ENCODE measurements around the gene PIGQ. TPM values are rescaled to one million over a fixed set of nuclear protein-coding genes. Genes with fewer than 3 reads are reported as not detected.

Gene PIGQ
- total RNA-seq, 1 experiment from 2014 or later: 16.7 TPM

GRCh38 chr16:533391-534123 lies 36.2 kb upstream of the PIGQ start:
- DNase-seq (ENCODE audit: extremely low read depth, low read depth): no peak

GRCh38 chr16:534135-534534 lies 35.6 kb upstream of the PIGQ start:
- DNase-seq (ENCODE audit: extremely low read depth, low read depth): no peak

DNA sequence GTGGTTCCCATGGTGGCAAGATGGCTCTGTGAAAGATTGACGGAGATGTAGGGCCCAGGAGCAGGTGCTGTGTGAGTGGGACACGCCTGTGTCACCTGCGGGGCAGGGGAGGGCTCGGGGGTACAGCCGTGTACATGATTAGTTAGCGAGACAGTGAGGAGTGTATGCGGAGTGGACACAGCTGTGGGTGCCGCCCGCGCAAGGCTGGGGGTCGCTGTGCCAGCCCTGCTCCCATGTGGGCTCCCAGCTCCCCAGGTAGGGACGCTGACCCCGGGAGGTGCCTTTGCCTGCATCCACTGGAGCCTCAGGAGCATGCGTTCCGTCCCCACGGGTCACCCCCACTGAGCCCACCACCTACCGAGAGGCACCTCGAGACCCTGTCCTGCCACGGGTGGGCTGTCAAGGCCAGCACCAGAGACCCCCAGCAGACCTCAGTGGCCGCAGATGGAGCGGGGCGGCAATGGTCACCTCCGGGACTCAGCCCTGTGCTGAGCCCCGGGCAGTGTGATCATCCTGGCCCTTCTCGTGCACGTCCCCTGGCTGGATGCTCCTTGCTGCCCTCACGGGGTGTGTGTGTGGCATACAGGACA lies 34.8 kb upstream of the PIGQ start:
- DNase-seq (ENCODE audit: extremely low read depth, low read depth): peak; percentile 49

DNA sequence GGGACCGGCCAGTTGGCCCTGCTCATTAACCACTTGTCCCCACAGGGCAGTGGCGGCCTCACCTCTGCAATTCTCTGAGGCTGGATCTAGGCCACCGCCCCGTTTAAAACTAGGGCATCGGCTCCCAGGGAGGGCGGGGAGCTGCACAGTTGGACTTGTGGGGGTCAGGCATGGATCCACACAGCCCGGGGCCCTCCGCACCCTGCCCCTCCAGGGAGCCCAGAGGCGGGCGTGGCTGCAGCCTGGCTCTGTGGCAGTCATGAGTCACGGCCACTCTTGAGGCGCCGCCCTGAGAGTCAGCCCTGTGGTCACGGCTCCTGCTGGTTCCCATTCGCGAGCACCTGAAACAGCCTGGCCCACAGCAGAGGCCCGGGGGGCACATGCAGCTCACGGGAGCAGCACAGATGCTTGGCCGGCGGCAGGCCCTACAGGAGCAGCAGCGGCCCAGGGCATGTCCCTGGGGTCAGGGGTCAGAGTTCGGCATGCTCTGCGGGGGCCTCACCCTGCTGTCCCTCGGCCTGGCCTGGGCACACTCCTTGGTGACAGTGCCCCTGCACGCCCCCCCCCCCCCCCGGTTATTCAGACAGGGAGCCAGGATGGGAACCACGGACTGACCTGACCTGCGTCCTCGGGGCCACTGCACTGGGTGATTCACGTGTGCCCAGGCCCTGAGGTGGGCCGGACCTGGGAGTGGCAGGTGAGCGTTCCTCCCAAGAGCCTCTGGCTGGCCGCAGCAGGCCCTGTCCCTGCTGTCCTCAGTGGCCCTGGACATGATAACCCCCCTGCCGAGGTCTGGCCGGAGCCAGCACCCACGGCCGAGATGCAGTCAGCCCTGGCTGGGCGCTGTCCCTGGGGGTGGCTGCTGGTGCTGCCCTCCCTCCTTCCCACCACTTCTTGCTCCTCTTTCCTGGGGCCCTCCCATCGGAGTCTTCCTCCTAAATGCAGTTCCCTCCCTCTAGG lies 34.0 kb upstream of the PIGQ start:
- DNase-seq (ENCODE audit: extremely low read depth, low read depth): peak; percentile 79

DNA sequence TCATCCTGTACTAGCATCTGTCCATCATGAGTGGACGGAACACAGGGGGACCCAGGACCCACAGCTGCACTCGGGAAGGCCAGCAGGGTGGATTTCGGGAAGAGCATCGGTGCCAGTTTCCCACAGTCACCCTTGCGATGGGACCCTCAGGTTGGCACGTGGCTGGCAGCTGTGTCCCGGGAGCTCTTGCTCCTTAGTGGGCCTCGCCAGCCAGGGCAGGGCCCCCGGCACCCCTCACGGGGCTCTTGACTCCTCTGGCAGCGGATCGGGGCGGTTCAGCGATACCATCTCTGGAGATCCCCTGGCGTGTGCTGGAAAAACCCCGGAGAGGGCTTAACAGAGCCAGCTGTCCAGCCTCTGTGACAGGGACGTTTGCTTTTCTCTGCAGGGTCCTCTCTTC lies 33.0 kb upstream of the PIGQ start:
- DNase-seq (ENCODE audit: extremely low read depth, low read depth): no peak

DNA sequence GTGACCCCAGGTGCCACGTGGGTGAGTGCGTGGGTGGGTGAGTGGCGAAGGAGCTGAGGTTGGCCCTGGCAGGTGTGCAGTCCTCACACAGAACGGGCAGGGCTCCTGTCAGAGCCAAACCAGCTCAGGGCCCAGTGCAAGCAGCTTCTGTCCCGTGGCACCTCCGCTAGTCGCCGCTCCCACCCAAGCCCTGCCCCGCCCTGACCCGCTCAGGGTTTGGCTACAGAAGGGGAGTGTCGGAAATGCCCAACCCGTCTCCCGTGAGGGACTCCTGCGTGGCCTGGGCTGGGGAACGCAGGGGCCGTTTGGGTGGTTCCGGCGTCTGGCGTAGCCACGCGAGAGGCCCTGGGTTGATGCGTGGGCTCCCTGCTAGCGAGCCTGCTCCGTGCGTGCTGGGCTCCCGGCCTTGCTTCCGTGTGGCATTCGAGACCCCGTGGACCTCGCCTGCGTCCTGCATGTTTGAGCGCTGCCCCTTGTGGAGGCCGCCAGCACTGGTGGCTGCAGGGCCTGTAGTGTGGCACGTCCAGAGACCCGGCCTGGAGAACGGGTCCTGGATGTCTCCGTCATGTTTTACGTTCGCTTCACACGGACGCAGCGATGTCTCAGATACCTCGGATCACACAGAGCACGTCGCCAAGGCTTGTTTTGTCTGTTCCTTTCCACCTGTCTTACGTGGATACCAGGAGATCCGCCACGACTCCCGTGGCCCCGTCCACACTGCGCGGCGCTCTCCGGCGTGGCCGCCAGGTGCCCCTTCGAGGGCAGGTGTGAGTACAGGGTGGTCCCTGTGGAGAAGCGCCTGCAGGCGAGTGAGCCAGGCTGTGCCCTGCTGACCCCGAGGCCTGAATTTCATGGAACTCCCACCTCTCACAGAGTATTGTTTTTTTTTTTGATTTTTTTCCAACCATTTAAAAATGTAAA lies 32.1 kb upstream of the PIGQ start:
- no peak for DNase-seq (ENCODE audit: extremely low read depth, low read depth)

GRCh38 chr16:539901-540530 lies 29.8 kb upstream of the PIGQ start:
- peak; percentile 17 for DNase-seq (ENCODE audit: extremely low read depth, low read depth)

GRCh38 chr16:540645-541340 lies 29.0 kb upstream of the PIGQ start:
- DNase-seq (ENCODE audit: extremely low read depth, low read depth): no peak

- DNase-seq (ENCODE audit: extremely low read depth, low read depth): no peak
Measured at GRCh38 chr16:543301-544164, 26.2 kb upstream of the PIGQ start.

DNA sequence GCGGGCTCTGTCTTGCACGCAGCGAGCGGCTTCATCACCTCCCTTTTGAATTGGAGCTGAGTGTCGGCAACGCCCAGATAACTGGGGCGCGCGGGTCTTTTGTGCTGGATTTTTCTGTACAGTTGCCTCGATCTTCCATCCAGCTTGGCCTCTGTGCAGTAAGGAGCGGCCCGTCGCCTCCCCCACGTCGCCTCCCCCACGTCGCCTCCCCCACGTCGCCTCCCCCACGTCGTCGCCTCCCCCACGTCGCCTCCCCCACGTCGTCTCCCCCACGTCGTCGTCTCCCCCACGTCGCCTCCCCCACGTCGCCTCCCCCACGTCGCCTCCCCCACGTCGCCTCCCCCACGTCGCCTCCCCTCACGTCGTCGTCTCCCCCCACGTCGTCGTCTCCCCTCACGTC lies 25.3 kb upstream of the PIGQ start:
- DNase-seq (ENCODE audit: extremely low read depth, low read depth): no peak

- peak; percentile 51 for DNase-seq (ENCODE audit: extremely low read depth, low read depth)
Measured at GRCh38 chr16:546909-547770, 22.6 kb upstream of the PIGQ start.

GRCh38 chr16:548586-548985 lies 21.2 kb upstream of the PIGQ start:
- DNase-seq (ENCODE audit: extremely low read depth, low read depth): no peak

- DNase-seq (ENCODE audit: extremely low read depth, low read depth): no peak
Measured at GRCh38 chr16:549544-550263, 20.1 kb upstream of the PIGQ start.

GRCh38 chr16:551210-551609 lies 18.6 kb upstream of the PIGQ start:
- no peak for DNase-seq (ENCODE audit: extremely low read depth, low read depth)

DNA sequence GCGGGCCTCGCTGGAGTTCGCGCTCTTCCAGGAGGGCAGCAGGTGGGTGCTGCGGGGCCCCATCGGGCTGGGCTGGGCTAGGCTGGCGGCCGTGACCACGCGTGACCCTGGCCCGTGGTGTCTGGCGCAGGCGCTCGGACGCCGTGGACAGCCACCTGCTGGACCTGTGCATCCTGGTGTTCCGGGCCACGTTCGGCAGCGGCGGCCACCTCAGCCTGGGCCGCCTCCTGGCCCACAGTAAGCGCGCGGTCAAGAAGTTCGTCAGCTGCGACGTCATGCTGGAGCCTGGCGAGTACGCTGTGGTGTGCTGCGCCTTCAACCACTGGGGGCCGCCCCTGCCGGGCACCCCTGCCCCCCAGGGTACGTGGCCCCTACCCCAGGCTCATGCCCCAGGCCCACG lies 17.6 kb upstream of the PIGQ start:
- DNase-seq (ENCODE audit: extremely low read depth, low read depth): no peak

DNA sequence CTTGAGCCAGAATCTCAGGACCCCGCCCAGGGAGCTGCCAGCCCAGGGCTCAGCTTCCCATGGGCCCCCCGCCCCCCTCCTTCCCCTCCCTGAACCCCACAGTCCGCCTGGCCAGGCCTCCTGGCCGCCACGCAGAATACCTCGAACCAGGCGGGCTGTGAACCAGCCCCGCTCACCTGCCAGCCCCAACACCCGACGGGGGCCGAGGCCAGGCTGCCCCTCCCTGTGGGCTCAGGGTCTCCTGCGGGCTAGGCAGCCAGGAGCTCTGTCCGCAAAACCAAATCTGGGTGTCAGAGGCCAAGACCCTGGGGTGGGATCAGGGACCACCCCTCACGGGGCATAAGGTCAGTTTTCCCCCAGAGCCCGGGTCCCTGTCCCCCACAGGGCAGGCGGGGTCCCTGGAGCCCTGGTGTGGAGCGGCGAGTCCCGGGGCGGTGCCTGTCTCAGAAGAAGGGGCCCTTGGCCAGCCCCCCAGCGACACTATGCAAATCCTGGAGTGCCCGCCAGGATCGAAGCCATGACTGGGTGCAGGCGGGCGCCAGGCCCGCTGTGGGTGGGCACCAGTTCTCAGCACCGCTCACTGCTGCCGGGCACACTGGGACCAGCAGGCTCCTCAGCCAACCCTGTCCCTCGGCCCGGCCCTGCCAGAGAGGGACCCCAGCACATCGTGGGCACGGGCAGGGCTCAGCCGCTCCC lies 16.0 kb upstream of the PIGQ start:
- no peak for DNase-seq (ENCODE audit: extremely low read depth, low read depth)
